GM18505 (cell line): ENCODE measurements around the gene NPTX1.

Experiments used
- ATAC-seq: cut with Tn5 transposase; IDR thresholded peaks from one replicate; pipeline ENCODE4 v1.9.1; 2021; ENCODE audit not compliant: unreplicated experiment
- POLR2A ChIP-seq: IDR thresholded peaks from 4 replicates; pipeline ENCODE4 v1.6.1; 2011; ENCODE audit warnings: borderline replicate concordance; ENCODE audit not compliant: insufficient read depth, insufficient read length; ENCODE audit errors: extremely low read depth

The NPTX1 gene

DNA sequence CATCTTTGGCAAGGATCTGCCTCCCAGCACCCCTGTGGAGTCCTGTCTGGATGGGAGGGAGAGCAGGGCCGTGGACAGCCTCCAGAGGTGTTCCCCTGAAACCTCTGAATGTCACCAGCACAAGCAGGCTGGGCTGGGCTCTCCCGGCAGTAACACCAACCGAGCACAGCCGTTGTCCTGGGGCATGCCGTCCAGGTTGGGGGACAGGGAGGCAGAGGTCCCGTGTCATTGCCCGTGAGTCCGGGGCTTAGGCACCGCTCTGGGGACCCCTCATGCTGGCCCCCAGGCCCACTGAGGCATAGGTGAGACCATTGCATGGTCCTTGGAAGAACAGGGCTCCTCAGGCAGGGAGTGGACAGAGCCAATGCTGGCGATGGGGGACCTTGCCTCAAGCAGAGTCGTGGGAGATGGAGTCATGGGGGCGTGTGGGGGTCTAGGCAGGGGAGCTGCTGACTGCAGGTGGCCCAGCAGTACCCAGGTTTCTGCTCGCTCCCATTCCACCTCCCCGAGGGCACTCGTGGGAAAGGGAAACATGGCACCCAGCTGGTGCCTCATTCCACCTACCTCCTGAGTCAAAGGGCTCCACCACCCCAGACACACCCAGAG is 44.0 kb downstream of the NPTX1 start:
- no peak for TF ChIP-seq POLR2A
- ATAC-seq, result no peak

DNA sequence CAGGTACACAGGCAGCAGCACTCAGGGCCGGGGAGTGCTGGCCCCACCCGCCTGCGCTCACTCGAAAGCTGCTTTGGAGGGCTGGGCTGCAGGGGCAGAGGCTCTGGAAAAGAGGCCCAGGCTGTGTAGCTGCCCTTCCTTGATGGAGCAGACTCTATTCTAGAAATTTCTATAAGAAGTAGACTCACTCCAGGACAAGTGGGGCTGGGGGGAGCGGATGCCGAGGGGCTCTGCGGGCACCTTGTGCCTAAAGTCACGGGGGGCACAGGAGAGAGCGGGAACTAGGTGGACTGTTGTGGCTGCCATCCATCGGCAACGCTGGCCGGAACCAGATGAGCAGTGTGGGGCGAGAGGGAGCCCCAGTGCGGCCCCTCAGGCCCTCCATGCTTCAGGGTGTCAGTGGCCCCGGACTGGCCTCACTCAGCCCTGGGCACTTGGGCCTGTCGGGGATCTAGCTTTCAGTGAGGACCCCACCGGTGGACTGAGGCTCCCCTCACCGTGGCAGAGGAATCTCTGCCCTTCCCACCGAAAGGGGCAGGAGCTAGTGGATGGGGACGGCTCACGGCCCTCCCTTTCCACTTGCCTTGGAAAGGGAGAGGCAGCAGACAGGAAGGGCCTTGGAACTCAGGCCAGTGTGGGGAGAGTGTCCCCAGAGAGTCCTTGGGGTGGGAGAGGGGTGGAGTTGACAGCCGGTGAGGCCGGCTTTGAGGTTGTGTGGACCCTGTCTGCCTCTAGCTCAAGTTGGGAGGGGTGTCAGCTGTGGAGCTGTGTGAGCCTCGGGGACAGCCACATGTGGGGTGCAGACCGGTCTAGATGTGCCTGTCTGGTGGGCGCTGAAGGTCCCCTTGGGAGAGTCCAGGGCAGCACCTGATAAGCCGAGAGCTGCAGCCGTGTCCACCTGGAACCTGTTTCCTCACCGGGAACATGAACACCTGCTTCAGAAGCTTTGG is 44.9 kb downstream of the NPTX1 start:
- no peak for TF ChIP-seq POLR2A
- no peak for ATAC-seq

- no peak for ATAC-seq
- TF ChIP-seq POLR2A, result no peak
Measured at GRCh38 chr17:80430446-80431245, 45.8 kb downstream of the NPTX1 start.

DNA sequence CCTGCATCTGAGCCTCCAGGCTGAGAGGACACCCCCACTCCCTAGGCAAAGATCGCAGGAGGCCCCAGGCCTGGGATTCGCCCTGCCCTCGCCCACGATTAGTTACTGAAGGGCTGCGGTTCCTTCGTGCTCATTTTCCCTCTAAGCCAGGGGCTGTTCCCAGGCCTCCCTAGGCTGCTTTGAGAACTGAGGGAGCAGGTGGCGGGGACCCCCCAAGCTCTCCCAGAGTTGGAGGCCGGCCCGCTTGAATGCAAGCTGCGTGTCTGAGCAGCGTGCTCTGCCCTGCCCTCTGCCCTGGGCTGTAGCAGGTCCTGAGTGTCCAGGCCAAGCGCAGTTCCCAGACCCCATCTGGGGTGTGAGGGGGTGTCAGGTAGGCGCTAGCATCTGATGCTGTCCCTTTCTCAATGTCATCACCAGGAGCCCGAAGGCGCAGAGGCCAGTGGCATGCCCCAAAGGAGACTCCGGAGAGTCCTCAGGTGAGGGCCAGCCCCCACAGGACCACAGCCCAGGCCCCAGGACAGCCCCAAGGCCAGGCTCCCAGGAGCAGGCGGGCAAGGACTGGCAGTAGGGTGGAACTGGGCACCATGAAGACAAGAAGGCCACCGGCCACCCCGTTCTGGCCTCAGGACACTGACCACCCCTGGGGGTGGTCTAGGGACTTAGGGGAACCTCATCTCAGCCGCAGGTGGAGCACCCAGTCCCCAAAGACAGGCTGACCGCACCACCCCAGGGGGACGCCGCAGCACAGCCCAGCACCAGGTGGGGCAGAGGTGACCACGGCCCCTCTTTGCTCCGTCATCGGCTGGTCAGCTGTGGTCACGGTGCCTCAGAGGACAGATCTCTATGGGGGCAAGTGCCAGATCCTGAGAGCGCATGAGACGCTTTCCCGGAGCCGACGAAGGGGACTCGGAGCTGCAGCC is 46.8 kb downstream of the NPTX1 start:
- TF ChIP-seq POLR2A, result no peak
- no peak for ATAC-seq

- TF ChIP-seq POLR2A, result no peak
- ATAC-seq, result no peak
Measured at GRCh38 chr17:80428796-80429195, 47.6 kb downstream of the NPTX1 start.

GRCh38 chr17:80428363-80428762 is 48.0 kb downstream of the NPTX1 start:
- no peak for TF ChIP-seq POLR2A

DNA sequence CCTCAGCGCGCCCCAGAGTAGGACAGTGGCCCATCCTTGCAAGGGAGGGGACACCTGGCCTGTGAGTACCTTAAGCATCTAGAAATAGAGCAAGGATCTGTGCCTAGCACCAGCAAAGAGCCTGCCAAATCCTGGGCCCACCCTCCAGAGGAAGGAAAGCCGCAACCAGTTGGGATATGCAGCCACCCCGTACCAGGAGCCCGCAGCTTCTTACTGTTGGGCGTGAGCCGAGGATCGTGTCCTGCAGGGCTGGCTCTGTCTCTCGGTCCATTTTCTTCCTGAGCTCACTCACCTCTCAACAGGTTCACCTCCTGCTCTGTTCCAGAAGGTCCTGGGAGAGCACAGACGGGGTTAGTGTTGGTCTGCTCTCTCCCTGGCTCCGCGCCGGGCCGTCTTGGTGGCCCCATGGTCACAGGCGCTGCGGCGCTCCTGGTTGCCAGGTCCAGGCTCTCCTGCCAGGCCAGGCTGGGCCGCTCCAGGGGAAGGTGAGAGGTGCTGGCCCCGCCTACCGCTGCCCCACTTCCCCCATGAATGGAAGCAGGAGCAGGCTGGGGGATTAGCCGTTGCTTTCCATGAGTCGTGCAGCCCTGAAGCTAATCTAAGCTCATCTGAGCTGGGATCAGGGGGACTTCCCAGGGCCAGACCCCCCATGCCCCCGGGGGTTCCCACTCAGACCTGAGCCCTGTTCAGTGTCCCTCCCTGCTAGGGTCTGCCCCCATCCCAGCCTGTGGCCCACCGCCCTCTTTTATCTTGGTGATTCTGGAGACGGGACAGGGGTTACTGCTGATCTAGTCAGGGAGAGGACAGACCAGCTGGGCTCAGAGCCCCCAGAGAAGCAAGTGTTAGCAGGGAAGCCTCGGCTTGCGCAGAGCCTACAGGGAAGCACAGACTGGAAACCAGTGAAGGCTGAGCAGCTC is 48.8 kb downstream of the NPTX1 start:
- TF ChIP-seq POLR2A, result no peak
- no peak for ATAC-seq

More at GRCh38 chr17:80428363-80428762, 48.0 kb downstream of the NPTX1 start:
- ATAC-seq, result no peak

DNA sequence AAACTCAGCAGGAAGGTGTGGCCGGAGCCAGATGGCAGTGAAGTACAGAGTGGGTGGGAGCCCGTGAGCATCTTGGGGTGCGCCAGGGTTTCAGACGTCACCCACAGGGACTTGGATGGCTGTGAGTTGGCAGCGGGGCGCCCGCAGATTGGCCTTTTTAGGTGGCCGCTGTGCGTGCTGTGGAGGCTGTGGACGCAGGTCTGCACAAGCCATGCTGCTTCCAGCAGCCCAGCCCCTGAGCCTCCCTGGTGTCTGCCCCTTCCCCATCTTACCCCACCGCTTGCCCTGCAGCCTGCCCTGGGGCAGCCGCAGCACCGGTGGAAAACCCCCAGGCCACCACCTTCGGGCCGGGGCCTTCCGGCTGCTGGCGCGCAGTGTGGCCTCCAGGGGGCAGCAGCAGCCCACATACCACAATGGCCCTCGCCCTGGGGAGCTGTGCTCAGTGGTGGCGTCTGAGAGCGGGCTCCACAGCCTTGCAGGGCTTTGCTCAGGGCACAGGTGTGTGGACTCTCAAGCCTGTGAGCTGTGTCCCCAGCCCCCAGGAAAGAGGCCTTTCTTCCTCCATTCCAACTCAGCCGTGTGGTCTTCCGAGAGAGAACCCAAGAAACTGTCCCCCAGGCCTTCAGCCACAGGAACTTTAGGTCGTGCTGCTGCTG is 49.6 kb downstream of the NPTX1 start:
- ATAC-seq, result no peak
- TF ChIP-seq POLR2A, result no peak

GRCh38 chr17:80425835-80426426 is 50.5 kb downstream of the NPTX1 start:
- ATAC-seq, result no peak
- TF ChIP-seq POLR2A, result no peak

- no peak for TF ChIP-seq POLR2A
- no peak for ATAC-seq
Measured at GRCh38 chr17:80424878-80425765, 51.3 kb downstream of the NPTX1 start.

DNA sequence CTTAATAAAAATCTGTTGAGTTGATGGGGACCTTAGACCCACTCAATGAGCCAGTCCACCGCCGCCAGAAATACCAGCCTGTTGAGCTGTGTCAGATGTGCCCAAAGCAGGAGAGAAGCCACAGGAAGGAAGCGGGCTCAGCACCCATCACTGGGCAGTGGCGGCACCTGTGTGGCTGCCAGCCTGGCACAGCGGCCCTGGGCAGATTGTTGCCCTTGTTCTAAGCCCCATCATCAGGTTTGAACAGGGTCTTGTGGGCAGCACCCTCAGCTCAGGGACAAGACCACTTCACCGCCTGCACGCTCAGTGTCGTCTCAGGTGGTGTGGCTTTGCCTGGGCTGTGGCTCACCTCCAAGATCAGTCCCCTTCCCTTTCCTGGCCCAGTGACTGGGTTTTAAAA is 52.1 kb downstream of the NPTX1 start:
- ATAC-seq, result no peak
- no peak for TF ChIP-seq POLR2A
